ENCODE measurements around the gene GFRA3. TPM values are rescaled to one million over a fixed set of nuclear protein-coding genes. Genes with fewer than 3 reads are reported as not detected.
"Not testable (repeated sequence)": the region's sequence is repeated elsewhere in the genome, so short reads cannot be mapped to it uniquely, and the experiment has no call there.

The GFRA3 gene
- total RNA-seq, 1 donor from 2014 or later: 0.32 TPM

- intact Hi-C loops (cut with micrococcal nuclease): no loop called here
- DNase-seq (ENCODE audit: low spot score): no peak
- Mint-ChIP-seq H3K36me3 (ENCODE audit: low read depth) (no peaks in the 10 kb centered on the region), H3K4me3 (ENCODE audit: low read depth) (no peak overlapping the region), H3K4me1 (ENCODE audit: low read depth) (peaks cover 7% of the 10 kb centered on the region), H3K9me3 (no peaks in the 10 kb centered on the region), H3K27me3 (ENCODE audit: low read depth) (peaks cover 37% of the 10 kb centered on the region), H3K27ac (no peak overlapping the region)
Observed at GRCh38 chr5:138275379-138275782, 960 bp upstream of the GFRA3 start.

GRCh38 chr5:138273834-138274188 is 610 bp downstream of the GFRA3 start:
- peak overlapping the region; percentile 1 for H3K4me3 Mint-ChIP-seq (ENCODE audit: low read depth)
- H3K4me1 Mint-ChIP-seq (ENCODE audit: low read depth): peaks cover 7% of the 10 kb centered on the region
- peaks cover 37% of the 10 kb centered on the region for H3K27me3 Mint-ChIP-seq (ENCODE audit: low read depth)
- no peak overlapping the region for H3K27ac Mint-ChIP-seq
- DNase-seq (ENCODE audit: low spot score): no peak
- intact Hi-C loops (cut with micrococcal nuclease): no loop called here
- no peaks in the 10 kb centered on the region for H3K9me3 Mint-ChIP-seq
- no peaks in the 10 kb centered on the region for H3K36me3 Mint-ChIP-seq (ENCODE audit: low read depth)

GRCh38 chr5:138272681-138273080 is 1.7 kb downstream of the GFRA3 start:
- H3K9me3 Mint-ChIP-seq: no peaks in the 10 kb centered on the region
- intact Hi-C loops (cut with micrococcal nuclease): no loop called here
- H3K27ac Mint-ChIP-seq: no peak overlapping the region
- H3K4me3 Mint-ChIP-seq (ENCODE audit: low read depth): no peak overlapping the region
- no peaks in the 10 kb centered on the region for H3K36me3 Mint-ChIP-seq (ENCODE audit: low read depth)
- peaks cover 7% of the 10 kb centered on the region for H3K4me1 Mint-ChIP-seq (ENCODE audit: low read depth)
- no peak for DNase-seq (ENCODE audit: low spot score)
- peaks cover 37% of the 10 kb centered on the region for H3K27me3 Mint-ChIP-seq (ENCODE audit: low read depth)

GRCh38 chr5:138271281-138271680 is 3.1 kb downstream of the GFRA3 start:
- Mint-ChIP-seq H3K27ac (no peak overlapping the region), H3K27me3 (ENCODE audit: low read depth) (peaks cover 31% of the 10 kb centered on the region), H3K36me3 (ENCODE audit: low read depth) (no peaks in the 10 kb centered on the region), H3K9me3 (no peaks in the 10 kb centered on the region), H3K4me1 (ENCODE audit: low read depth) (peaks cover 7% of the 10 kb centered on the region), H3K4me3 (ENCODE audit: low read depth) (no peak overlapping the region)
- intact Hi-C loops (cut with micrococcal nuclease): no loop called here
- no peak for DNase-seq (ENCODE audit: low spot score)

GRCh38 chr5:138264183-138264582 is 10.2 kb downstream of the GFRA3 start:
- H3K27me3 Mint-ChIP-seq (ENCODE audit: low read depth): peaks cover 3% of the 10 kb centered on the region
- H3K27ac Mint-ChIP-seq: no peak overlapping the region
- no peak for DNase-seq (ENCODE audit: low spot score)
- intact Hi-C loops (cut with micrococcal nuclease): no loop called here
- no peaks in the 10 kb centered on the region for H3K4me1 Mint-ChIP-seq (ENCODE audit: low read depth)
- H3K4me3 Mint-ChIP-seq (ENCODE audit: low read depth): no peak overlapping the region
- H3K36me3 Mint-ChIP-seq (ENCODE audit: low read depth): no peaks in the 10 kb centered on the region
- H3K9me3 Mint-ChIP-seq: no peaks in the 10 kb centered on the region

- Mint-ChIP-seq H3K4me3 (ENCODE audit: low read depth) (no peak overlapping the region), H3K36me3 (ENCODE audit: low read depth) (no peaks in the 10 kb centered on the region), H3K9me3 (no peaks in the 10 kb centered on the region), H3K27me3 (ENCODE audit: low read depth) (peaks cover 3% of the 10 kb centered on the region), H3K4me1 (ENCODE audit: low read depth) (no peaks in the 10 kb centered on the region), H3K27ac (no peak overlapping the region)
- DNase-seq (ENCODE audit: low spot score): no peak
- intact Hi-C loops (cut with micrococcal nuclease): no loop called here
Observed at GRCh38 chr5:138263581-138263980, 10.8 kb downstream of the GFRA3 start.

GRCh38 chr5:138258704-138259292 is 15.6 kb downstream of the GFRA3 start:
- H3K36me3 Mint-ChIP-seq (ENCODE audit: low read depth): no peaks in the 10 kb centered on the region
- H3K9me3 Mint-ChIP-seq: no peaks in the 10 kb centered on the region
- intact Hi-C loops (cut with micrococcal nuclease): no loop called here
- no peak for DNase-seq (ENCODE audit: low spot score)
- H3K27me3 Mint-ChIP-seq (ENCODE audit: low read depth): peaks cover 4% of the 10 kb centered on the region
- H3K27ac Mint-ChIP-seq: no peak overlapping the region
- H3K4me1 Mint-ChIP-seq (ENCODE audit: low read depth): no peaks in the 10 kb centered on the region
- no peak overlapping the region for H3K4me3 Mint-ChIP-seq (ENCODE audit: low read depth)

GRCh38 chr5:138257583-138257982 is 16.8 kb downstream of the GFRA3 start:
- H3K4me1 Mint-ChIP-seq (ENCODE audit: low read depth): no peaks in the 10 kb centered on the region

GRCh38 chr5:138252944-138253343 is 21.5 kb downstream of the GFRA3 start:
- no peak overlapping the region for H3K27ac Mint-ChIP-seq
- intact Hi-C loops (cut with micrococcal nuclease): no loop called here
- H3K36me3 Mint-ChIP-seq (ENCODE audit: low read depth): no peaks in the 10 kb centered on the region
- peaks cover 4% of the 10 kb centered on the region for H3K27me3 Mint-ChIP-seq (ENCODE audit: low read depth)
- H3K4me3 Mint-ChIP-seq (ENCODE audit: low read depth): no peak overlapping the region
- H3K4me1 Mint-ChIP-seq (ENCODE audit: low read depth): no peaks in the 10 kb centered on the region
- H3K9me3 Mint-ChIP-seq: no peaks in the 10 kb centered on the region
- DNase-seq (ENCODE audit: low spot score): no peak

More at GRCh38 chr5:138257583-138257982, 16.8 kb downstream of the GFRA3 start:
- intact Hi-C loops (cut with micrococcal nuclease): no loop called here
- Mint-ChIP-seq H3K36me3 (ENCODE audit: low read depth) (no peaks in the 10 kb centered on the region), H3K27me3 (ENCODE audit: low read depth) (peaks cover 4% of the 10 kb centered on the region), H3K27ac (no peak overlapping the region), H3K4me3 (ENCODE audit: low read depth) (no peak overlapping the region), H3K9me3 (no peaks in the 10 kb centered on the region)
- no peak for DNase-seq (ENCODE audit: low spot score)

GRCh38 chr5:138247800-138248199 is 26.6 kb downstream of the GFRA3 start:
- H3K36me3 Mint-ChIP-seq (ENCODE audit: low read depth); H3K4me3 Mint-ChIP-seq (ENCODE audit: low read depth); DNase-seq (ENCODE audit: low spot score); H3K4me1 Mint-ChIP-seq (ENCODE audit: low read depth); intact Hi-C loops (cut with micrococcal nuclease); H3K9me3 Mint-ChIP-seq; H3K27ac Mint-ChIP-seq: not testable (repeated sequence)
- peaks cover 21% of the 10 kb centered on the region for H3K27me3 Mint-ChIP-seq (ENCODE audit: low read depth)

- Mint-ChIP-seq H3K4me3 (ENCODE audit: low read depth) (no peak overlapping the region), H3K36me3 (ENCODE audit: low read depth) (no peaks in the 10 kb centered on the region), H3K27ac (no peak overlapping the region), H3K27me3 (ENCODE audit: low read depth) (peaks cover 26% of the 10 kb centered on the region), H3K4me1 (ENCODE audit: low read depth) (peaks cover 1% of the 10 kb centered on the region), H3K9me3 (no peaks in the 10 kb centered on the region)
- DNase-seq (ENCODE audit: low spot score): no peak
- intact Hi-C loops (cut with micrococcal nuclease): no loop called here
Observed at GRCh38 chr5:138246822-138247221, 27.6 kb downstream of the GFRA3 start.

GRCh38 chr5:138246334-138246733 is 28.1 kb downstream of the GFRA3 start:
- H3K27ac Mint-ChIP-seq: no peak overlapping the region
- H3K27me3 Mint-ChIP-seq (ENCODE audit: low read depth): peaks cover 27% of the 10 kb centered on the region
- DNase-seq (ENCODE audit: low spot score): no peak
- H3K4me3 Mint-ChIP-seq (ENCODE audit: low read depth): no peak overlapping the region
- no peaks in the 10 kb centered on the region for H3K36me3 Mint-ChIP-seq (ENCODE audit: low read depth)
- no peaks in the 10 kb centered on the region for H3K9me3 Mint-ChIP-seq
- intact Hi-C loops (cut with micrococcal nuclease): no loop called here
- peaks cover 2% of the 10 kb centered on the region for H3K4me1 Mint-ChIP-seq (ENCODE audit: low read depth)

GRCh38 chr5:138245717-138246116 is 28.7 kb downstream of the GFRA3 start:
- Mint-ChIP-seq H3K4me3 (ENCODE audit: low read depth) (no peak overlapping the region), H3K27ac (no peak overlapping the region), H3K4me1 (ENCODE audit: low read depth) (peaks cover 8% of the 10 kb centered on the region), H3K36me3 (ENCODE audit: low read depth) (no peaks in the 10 kb centered on the region), H3K27me3 (ENCODE audit: low read depth) (peaks cover 33% of the 10 kb centered on the region), H3K9me3 (no peaks in the 10 kb centered on the region)
- DNase-seq (ENCODE audit: low spot score): no peak
- intact Hi-C loops (cut with micrococcal nuclease): no loop called here

GRCh38 chr5:138243794-138244193 is 30.6 kb downstream of the GFRA3 start:
- Mint-ChIP-seq H3K27me3 (ENCODE audit: low read depth) (peaks cover 44% of the 10 kb centered on the region), H3K4me3 (ENCODE audit: low read depth) (no peak overlapping the region), H3K27ac (no peak overlapping the region), H3K9me3 (no peaks in the 10 kb centered on the region), H3K4me1 (ENCODE audit: low read depth) (peaks cover 11% of the 10 kb centered on the region), H3K36me3 (ENCODE audit: low read depth) (no peaks in the 10 kb centered on the region)
- intact Hi-C loops (cut with micrococcal nuclease): no loop called here
- DNase-seq (ENCODE audit: low spot score): no peak
